ENCODE measurements around the gene HOXB13. TPM values are rescaled to one million over a fixed set of nuclear protein-coding genes. Genes with fewer than 3 reads are reported as not detected.

Gene HOXB13
- polyA plus RNA-seq, 2 of the 4 experiments (the other 2 are of a cell fraction), result 3.2 to 3.5 TPM

GRCh38 chr17:48722915-48723422, 5.6 kb downstream of the HOXB13 start, which contains the start of gene PRAC2:
Gene PRAC2 (plus strand): TSS chr17:48723185. CDS start chr17:48724411, 1,226 bp downstream.
- H3K9me3 ChIP-seq, result no peaks in the 10 kb centered on the region
- ATAC-seq (no peak), DNase-seq (ENCODE audit: low read depth in 1 of 2, low spot score in 1 of 2) (no peak), FAIRE-seq (no peak)
- WGBS (ENCODE audit: missing lambda C conversion rate), result 75% methylated on average over 21 of the region's 21 CpGs
- ChIA-PET POLR2A (no interaction called here), CTCF (interaction anchor here (0.7 to 33.0 kb wide), 19 partner anchors 13 to 464 kb away, joined by 3 to 852 read pairs (median 22); partner anchors contain the start of gene TTLL6)
- no peak within 1 kb of the TSS for H3K4me3 ChIP-seq
- no peak within 1 kb of the TSS for H3K27ac ChIP-seq
- TF ChIP-seq FOXS1 (CRISPR knock-in tag; IDR thresholded peaks at IDR 0.05) (no peak), RARB (CRISPR knock-in tag; IDR thresholded peaks at IDR 0.05) (no peak), CTCF (IDR thresholded peaks at IDR 0.05) (no peak), USF2 (IDR thresholded peaks at IDR 0.05) (no peak), NPAS2 (CRISPR knock-in tag; IDR thresholded peaks at IDR 0.05; ENCODE audit: borderline replicate concordance) (no peak), HOXB5 (CRISPR knock-in tag; IDR thresholded peaks at IDR 0.05) (no peak), PHF8 (IDR thresholded peaks at IDR 0.05; ENCODE audit: borderline replicate concordance, low read depth) (no peak), RFX5 (IDR thresholded peaks at IDR 0.05) (no peak)
- H3K4me2 ChIP-seq, result no peak within 1 kb of the TSS
- peaks cover 7% of the 10 kb centered on the region; the same call in 2 of the 3 replicates for H3K4me1 ChIP-seq

GRCh38 chr17:48722201-48722907, 6.2 kb downstream of the HOXB13 start, which contains the start of gene PRAC1:
Gene PRAC1 (minus strand): TSS chr17:48722518. CDS start chr17:48722392, 126 bp downstream.
- no peak for FAIRE-seq
- whole genome bisulfite sequencing (ENCODE audit: missing lambda C conversion rate), result 89% methylated on average over 21 of the region's 21 CpGs
- ChIA-PET POLR2A (no interaction called here), CTCF (interaction anchor here (0.7 to 33.0 kb wide), 16 partner anchors 14 to 180 kb away, joined by 3 to 852 read pairs (median 37); partner anchors contain the start of gene TTLL6)
- no peak for DNase-seq (ENCODE audit: low read depth in 1 of 2, low spot score in 1 of 2)
- TF ChIP-seq CBX8 (IDR thresholded peaks at IDR 0.05), result no peak
- Histone ChIP-seq H3K9me3 (no peaks in the 10 kb centered on the region), H3K4me1 (peaks cover under 1% of the 10 kb centered on the region; the same call in 1 of the 3 replicates), H3K4me3 (no peak within 1 kb of the TSS), H3K27ac (no peak within 1 kb of the TSS), H3K4me2 (no peak within 1 kb of the TSS)
- no peak for ATAC-seq

- no peak overlapping the region for H3K27ac ChIP-seq
- DNase-seq (ENCODE audit: low read depth in 1 of 2, low spot score in 1 of 2), result no peak
- no peak for ATAC-seq
- no peak overlapping the region for H3K4me3 ChIP-seq
- ChIA-PET CTCF (interaction anchor here (1.1 to 33.0 kb wide), 9 partner anchors 13 to 159 kb away, joined by 6 to 852 read pairs (median 171); partner anchors contain the start of gene TTLL6), POLR2A (no interaction called here)
- H3K4me2 ChIP-seq, result no peak overlapping the region
- peaks cover 3% of the 10 kb centered on the region; the same call in 2 of the 3 replicates for H3K4me1 ChIP-seq
- 96% methylated on average over 1 of the region's 1 CpG for WGBS (ENCODE audit: missing lambda C conversion rate)
- H3K9me3 ChIP-seq, result no peaks in the 10 kb centered on the region
- FAIRE-seq, result no peak
- TF ChIP-seq E2F6 (IDR thresholded peaks at IDR 0.05; ENCODE audit: borderline replicate concordance, low read depth) (no peak), REST (IDR thresholded peaks at IDR 0.05) (no peak), CHD4 (IDR thresholded peaks at IDR 0.05; ENCODE audit: borderline replicate concordance) (no peak), ELK1 (IDR thresholded peaks at IDR 0.05; ENCODE audit: low read depth, low read length) (no peak), NFE2L2 (conservative IDR thresholded peaks at IDR 0.05; ENCODE audit: low read length) (no peak), ZC3H11A (IDR thresholded peaks at IDR 0.05) (no peak), TFCP2L1 (CRISPR knock-in tag; IDR thresholded peaks at IDR 0.05) (no peak), SREBF2 (IDR thresholded peaks at IDR 0.05) (no peak), PHF8 (IDR thresholded peaks at IDR 0.05; ENCODE audit: borderline replicate concordance, low read depth) (no peak), NPAS2 (CRISPR knock-in tag; IDR thresholded peaks at IDR 0.05; ENCODE audit: borderline replicate concordance) (no peak), EHF (CRISPR knock-in tag; IDR thresholded peaks at IDR 0.05) (no peak), RAD21 (conservative IDR thresholded peaks at IDR 0.05 in 1 of 2, IDR thresholded peaks at IDR 0.05 in 1 of 2) (no peak), HOXA7 (CRISPR knock-in tag; IDR thresholded peaks at IDR 0.05) (no peak), SMC3 (IDR thresholded peaks at IDR 0.05) (no peak), BHLHE40 (IDR thresholded peaks at IDR 0.05; ENCODE audit: low read depth, low read length) (no peak), HOXB13 (CRISPR knock-in tag; IDR thresholded peaks at IDR 0.05; ENCODE audit: low read depth) (no peak)
Measured at GRCh38 chr17:48721009-48721402, 7.5 kb downstream of the HOXB13 start.

Data from A549 (cell line).